Astrocyte (in vitro differentiated cells and primary cell): ENCODE data around the gene NPAS3. TPM values are rescaled to one million over a fixed set of nuclear protein-coding genes. Genes with fewer than 3 reads are reported as not detected.

ENCODE experiments used
- DNase-seq: peaks from one replicate; pipeline ENCODE4 v3.0.0-alpha.2; 2010; ENCODE audit warnings: low read depth
- FAIRE-seq: peaks from 2 replicates; lab custom pipeline; 2011; peaks lifted over from hg19 to GRCh38; lab: Jason Lieb, UNC
- H2AFZ ChIP-seq: 2 replicates; pipeline ENCODE4 v1.6.0; 2012; ENCODE audit warnings: low read depth, low read length, inconsistent platforms
- H3K27ac ChIP-seq: 2 replicates; pipeline ENCODE4 v1.5.1; 2011; ENCODE audit warnings: low read depth, low read length, inconsistent platforms
- H3K27me3 ChIP-seq: 2 replicates; pipeline ENCODE4 v1.6.0; 2011; ENCODE audit warnings: low read length, inconsistent platforms; ENCODE audit not compliant: insufficient read depth
- H3K36me3 ChIP-seq: 2 replicates; pipeline ENCODE4 v1.5.1; 2011; ENCODE audit warnings: low read length, inconsistent platforms; ENCODE audit not compliant: insufficient read depth
- H3K4me1 ChIP-seq: 2 replicates; pipeline ENCODE4 v1.5.1; 2011; ENCODE audit warnings: low read length, inconsistent platforms; ENCODE audit not compliant: insufficient read depth
- H3K4me2 ChIP-seq: 2 replicates; pipeline ENCODE4 v1.6.0; 2012; ENCODE audit warnings: low read length, inconsistent platforms
- H3K4me3 ChIP-seq: 2 replicates; pipeline ENCODE4 v1.5.1; 2011; ENCODE audit warnings: low read depth, mild to moderate bottlenecking, low read length, inconsistent platforms; ENCODE audit not compliant: insufficient read depth
- H3K79me2 ChIP-seq: 2 replicates; pipeline ENCODE4 v1.6.0; 2012; ENCODE audit warnings: mild to moderate bottlenecking, low read length, inconsistent platforms; ENCODE audit not compliant: insufficient read depth
- H3K9ac ChIP-seq: 2 replicates; pipeline ENCODE4 v1.6.0; 2012; ENCODE audit warnings: mild to moderate bottlenecking, low read length, inconsistent platforms
- H3K9me3 ChIP-seq: 2 replicates; pipeline ENCODE4 v1.5.1; 2012; ENCODE audit warnings: low read depth, mild to moderate bottlenecking, low read length, inconsistent platforms; ENCODE audit not compliant: insufficient read depth
- H4K20me1 ChIP-seq: 2 replicates; pipeline ENCODE4 v1.6.0; 2012; ENCODE audit warnings: low read length, inconsistent platforms; ENCODE audit not compliant: insufficient read depth
- H3K27ac Mint-ChIP-seq: one replicate; pipeline ENCODE4 v1.8.0; 2021; ENCODE audit warnings: mild to moderate bottlenecking, mixed read lengths; ENCODE audit not compliant: unreplicated experiment
- H3K27me3 Mint-ChIP-seq: one replicate; pipeline ENCODE4 v1.8.0; 2021; ENCODE audit warnings: low read depth, mixed read lengths; ENCODE audit not compliant: unreplicated experiment
- H3K36me3 Mint-ChIP-seq: one replicate; pipeline ENCODE4 v1.8.0; 2021; ENCODE audit warnings: low read depth, mixed read lengths; ENCODE audit not compliant: unreplicated experiment
- H3K4me1 Mint-ChIP-seq: one replicate; pipeline ENCODE4 v1.8.0; 2021; ENCODE audit warnings: low read depth, mixed read lengths; ENCODE audit not compliant: unreplicated experiment
- H3K4me3 Mint-ChIP-seq: one replicate; pipeline ENCODE4 v1.8.0; 2021; ENCODE audit warnings: mild to moderate bottlenecking, moderate library complexity, mixed read lengths; ENCODE audit not compliant: unreplicated experiment
- H3K9me3 Mint-ChIP-seq: one replicate; pipeline ENCODE4 v1.8.0; 2021; ENCODE audit warnings: mild to moderate bottlenecking, mixed read lengths; ENCODE audit not compliant: unreplicated experiment
- CTCF ChIP-seq: IDR thresholded peaks from 2 replicates; pipeline ENCODE4 v1.5.1; 2011; ENCODE audit warnings: low read depth, mild to moderate bottlenecking, inconsistent platforms, low read length, moderate library complexity; ENCODE audit not compliant: insufficient read depth
- EZH2 ChIP-seq: IDR thresholded peaks from 2 replicates; pipeline ENCODE4 v1.6.1; 2012; ENCODE audit warnings: mild to moderate bottlenecking, low read length, inconsistent platforms; ENCODE audit not compliant: insufficient read depth
- total RNA-seq: library from RNA; stranded (reverse); gene quantifications from 2 replicates; pipeline ENCODE4 v1.2.1, GENCODE V29; 2021

The NPAS3 gene
- total RNA-seq, 1 donor from 2014 or later: 2.6 TPM

GRCh38 chr14:33611405-33612196 lies 672.9 kb downstream of the NPAS3 start:
- Mint-ChIP-seq H3K9me3 (no peaks in the 10 kb centered on the region), H3K36me3 (no peaks in the 10 kb centered on the region), H3K27ac (no peak overlapping the region), H3K4me3 (no peak overlapping the region), H3K4me1 (peaks cover 15% of the 10 kb centered on the region), H3K27me3 (peaks cover 3% of the 10 kb centered on the region)
- no peak overlapping the region for H2AFZ ChIP-seq
- H3K9me3 ChIP-seq: no peaks in the 10 kb centered on the region
- TF ChIP-seq EZH2 (no peak), CTCF (no peak)
- no peaks in the 10 kb centered on the region for H3K36me3 ChIP-seq
- no peaks in the 10 kb centered on the region for H4K20me1 ChIP-seq
- no peak overlapping the region for H3K9ac ChIP-seq
- H3K79me2 ChIP-seq: no peaks in the 10 kb centered on the region
- H3K4me1 ChIP-seq: peaks cover 7% of the 10 kb centered on the region
- peak overlapping the region; percentile 23 for H3K4me2 ChIP-seq
- DNase-seq (peak; percentile 49), FAIRE-seq (peak; percentile 54)
- no peak overlapping the region for H3K4me3 ChIP-seq
- no peak overlapping the region for H3K27ac ChIP-seq
- no peaks in the 10 kb centered on the region for H3K27me3 ChIP-seq

- Histone ChIP-seq H3K27me3 (no peaks in the 10 kb centered on the region), H3K4me3 (no peak overlapping the region), H4K20me1 (no peaks in the 10 kb centered on the region), H3K4me1 (peaks cover 13% of the 10 kb centered on the region), H3K9me3 (no peaks in the 10 kb centered on the region), H3K4me2 (no peak overlapping the region), H2AFZ (no peak overlapping the region), H3K27ac (no peak overlapping the region), H3K79me2 (no peaks in the 10 kb centered on the region), H3K36me3 (no peaks in the 10 kb centered on the region), H3K9ac (no peak overlapping the region)
- Mint-ChIP-seq H3K27me3 (peaks cover 3% of the 10 kb centered on the region), H3K9me3 (no peaks in the 10 kb centered on the region), H3K4me3 (no peak overlapping the region), H3K4me1 (peaks cover 18% of the 10 kb centered on the region), H3K36me3 (no peaks in the 10 kb centered on the region), H3K27ac (peak overlapping the region; percentile 7)
- DNase-seq (no peak), FAIRE-seq (no peak)
- TF ChIP-seq EZH2 (no peak), CTCF (no peak)
Measured at GRCh38 chr14:33612197-33612505, 673.5 kb downstream of the NPAS3 start.

GRCh38 chr14:33617154-33617553 lies 678.5 kb downstream of the NPAS3 start:
- Histone ChIP-seq H3K27ac (peak overlapping the region; percentile 36), H4K20me1 (no peaks in the 10 kb centered on the region), H3K36me3 (no peaks in the 10 kb centered on the region), H3K27me3 (no peaks in the 10 kb centered on the region), H3K9ac (peak overlapping the region; percentile 8), H3K79me2 (no peaks in the 10 kb centered on the region), H2AFZ (no peak overlapping the region), H3K9me3 (no peaks in the 10 kb centered on the region), H3K4me3 (no peak overlapping the region), H3K4me1 (peaks cover 17% of the 10 kb centered on the region), H3K4me2 (peak overlapping the region; percentile 66)
- TF ChIP-seq CTCF: no peak
- no peak for TF ChIP-seq EZH2
- DNase-seq (peak; percentile 93), FAIRE-seq (no peak)
- no peaks in the 10 kb centered on the region for H3K9me3 Mint-ChIP-seq
- no peak overlapping the region for H3K27ac Mint-ChIP-seq
- H3K36me3 Mint-ChIP-seq: no peaks in the 10 kb centered on the region
- peaks cover 3% of the 10 kb centered on the region for H3K27me3 Mint-ChIP-seq
- H3K4me3 Mint-ChIP-seq: no peak overlapping the region
- H3K4me1 Mint-ChIP-seq: peaks cover 24% of the 10 kb centered on the region
